ENCODE data around the gene DUSP1. TPM values are rescaled to one million over a fixed set of nuclear protein-coding genes. Genes with fewer than 3 reads are reported as not detected.
A peak's percentile ranks its signal among the peaks of the same experiment; 100 is the strongest.

DUSP1 gene
- total RNA-seq, 4 donors from 2014 or later = 811 to 2,389 (median 1,820) TPM

DNA sequence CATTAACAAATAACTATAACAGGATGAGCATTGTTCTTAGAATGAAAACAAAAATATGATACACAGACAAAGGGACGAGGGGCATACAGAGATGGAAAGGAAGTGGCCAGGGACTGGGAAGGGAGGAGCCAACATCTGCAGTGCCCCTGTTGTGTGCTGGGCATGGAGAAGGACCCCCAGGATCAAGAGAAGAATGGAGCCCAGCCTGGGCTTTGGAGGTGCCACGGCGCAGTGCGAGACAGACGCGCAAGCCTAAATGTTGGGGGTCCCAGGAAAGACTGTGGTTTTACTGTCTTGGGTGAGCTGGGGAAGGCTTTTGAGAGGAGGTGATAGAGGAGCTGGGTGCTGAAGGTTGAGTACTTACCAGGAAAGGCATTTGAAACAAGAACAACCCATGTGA is 28.4 kb upstream of the DUSP1 start:
- DNase-seq (ENCODE audit: low spot score in 2 of 2) = peak in 1 of 2 donors; percentile 75
- H3K4me3 ChIP-seq (ENCODE audit: low read depth, poor library complexity, severe bottlenecking) = no peak overlapping the region
- WGBS, 2 donors = 91 to 94% methylated on average over 6 of the region's 6 CpGs
- intact Hi-C loops (cut with DNase I; ENCODE audit: low total_unique reads) = no loop called here
- TF ChIP-seq POLR2A (IDR thresholded peaks at IDR 0.05) = no peak
- TF ChIP-seq, protein P1, sequence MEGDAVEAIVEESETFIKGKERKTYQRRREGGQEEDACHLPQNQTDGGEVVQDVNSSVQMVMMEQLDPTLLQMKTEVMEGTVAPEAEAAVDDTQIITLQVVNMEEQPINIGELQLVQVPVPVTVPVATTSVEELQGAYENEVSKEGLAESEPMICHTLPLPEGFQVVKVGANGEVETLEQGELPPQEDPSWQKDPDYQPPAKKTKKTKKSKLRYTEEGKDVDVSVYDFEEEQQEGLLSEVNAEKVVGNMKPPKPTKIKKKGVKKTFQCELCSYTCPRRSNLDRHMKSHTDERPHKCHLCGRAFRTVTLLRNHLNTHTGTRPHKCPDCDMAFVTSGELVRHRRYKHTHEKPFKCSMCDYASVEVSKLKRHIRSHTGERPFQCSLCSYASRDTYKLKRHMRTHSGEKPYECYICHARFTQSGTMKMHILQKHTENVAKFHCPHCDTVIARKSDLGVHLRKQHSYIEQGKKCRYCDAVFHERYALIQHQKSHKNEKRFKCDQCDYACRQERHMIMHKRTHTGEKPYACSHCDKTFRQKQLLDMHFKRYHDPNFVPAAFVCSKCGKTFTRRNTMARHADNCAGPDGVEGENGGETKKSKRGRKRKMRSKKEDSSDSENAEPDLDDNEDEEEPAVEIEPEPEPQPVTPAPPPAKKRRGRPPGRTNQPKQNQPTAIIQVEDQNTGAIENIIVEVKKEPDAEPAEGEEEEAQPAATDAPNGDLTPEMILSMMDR (IDR thresholded peaks at IDR 0.05) = no peak

- no peak for TF ChIP-seq POLR2A (IDR thresholded peaks at IDR 0.05)
- TF ChIP-seq, protein P1 (IDR thresholded peaks at IDR 0.05) = no peak
- 66 to 69% methylated on average over 14 of the region's 14 CpGs for WGBS, 2 donors
- intact Hi-C loops (cut with DNase I; ENCODE audit: low total_unique reads) = no loop called here
- H3K4me3 ChIP-seq (ENCODE audit: low read depth, poor library complexity, severe bottlenecking) = no peak overlapping the region
- DNase-seq (ENCODE audit: low spot score in 2 of 2) = peak; percentile 72 to 88
Observed at GRCh38 chr5:172798422-172799215, 27.6 kb upstream of the DUSP1 start.

GRCh38 chr5:172797771-172798191 is 26.8 kb upstream of the DUSP1 start:
- 60 to 72% methylated on average over 5 of the region's 5 CpGs for WGBS, 2 donors
- no peak overlapping the region for H3K4me3 ChIP-seq (ENCODE audit: low read depth, poor library complexity, severe bottlenecking)
- TF ChIP-seq, protein P1 (IDR thresholded peaks at IDR 0.05) = no peak
- no peak for TF ChIP-seq POLR2A (IDR thresholded peaks at IDR 0.05)
- intact Hi-C loops (cut with DNase I; ENCODE audit: low total_unique reads) = no loop called here
- peak in 1 of 2 donors; percentile 75 for DNase-seq (ENCODE audit: low spot score in 2 of 2)

DNA sequence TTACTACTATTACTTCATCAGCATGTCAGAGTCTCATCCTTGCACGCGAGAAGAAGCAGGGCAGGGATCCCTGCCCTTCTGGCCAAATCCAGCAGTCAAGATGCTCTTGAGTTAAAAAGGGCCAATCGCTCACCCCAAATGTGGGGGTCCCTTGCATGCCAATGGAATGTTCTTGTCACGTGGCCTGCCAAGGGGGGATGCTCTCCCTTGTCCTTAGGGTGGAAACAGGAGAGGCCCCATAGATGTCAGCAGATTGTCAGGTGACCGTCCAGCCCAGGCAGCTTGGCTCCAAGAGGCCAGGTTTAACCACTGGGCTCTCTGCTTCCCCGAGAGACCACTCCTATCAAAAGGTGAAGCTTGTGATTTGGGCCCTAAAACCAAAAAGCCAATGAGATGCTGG is 25.3 kb upstream of the DUSP1 start:
- 95 to 96% methylated on average over 4 to 6 of the region's 6 CpGs for WGBS, 2 donors
- H3K4me3 ChIP-seq (ENCODE audit: low read depth, poor library complexity, severe bottlenecking) = no peak overlapping the region
- peak in 1 of 2 donors; percentile 78 for DNase-seq (ENCODE audit: low spot score in 2 of 2)
- TF ChIP-seq, protein P1 (IDR thresholded peaks at IDR 0.05) = no peak
- TF ChIP-seq POLR2A (IDR thresholded peaks at IDR 0.05) = no peak
- intact Hi-C loops (cut with DNase I; ENCODE audit: low total_unique reads) = no loop called here

DNA sequence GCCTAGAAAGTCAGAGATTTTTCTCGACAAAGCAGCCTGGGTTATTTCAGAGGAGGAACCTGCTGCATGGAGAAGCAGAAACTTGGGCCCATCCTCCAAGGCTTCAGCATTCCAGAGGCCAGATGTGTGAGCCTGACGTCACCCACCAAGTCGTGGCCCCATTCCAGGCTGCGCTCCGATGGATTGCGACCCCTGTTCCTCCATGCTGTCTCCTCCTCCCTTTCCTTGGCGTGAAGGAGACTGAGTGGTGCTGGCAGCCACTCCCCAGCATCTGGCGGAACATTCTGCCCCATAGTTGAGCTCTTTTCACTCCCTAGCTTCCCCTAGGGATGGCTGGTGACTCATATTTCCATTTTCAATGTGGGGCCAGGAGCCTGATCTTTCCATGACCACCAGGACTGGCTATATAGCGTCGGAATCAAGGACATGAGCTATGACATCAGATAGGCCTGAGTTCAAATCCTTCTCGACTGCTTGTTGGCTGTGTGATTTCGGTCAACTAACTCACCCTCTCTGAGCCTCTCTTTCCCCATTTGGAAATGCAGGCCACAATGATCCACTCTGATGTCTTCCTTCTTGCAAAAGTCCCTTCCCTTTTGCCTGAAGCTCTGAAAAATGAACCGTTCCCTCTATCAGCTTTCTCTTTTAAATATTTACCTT is 24.5 kb upstream of the DUSP1 start:
- 46 to 58% methylated on average over 12 to 13 of the region's 13 CpGs for WGBS, 2 donors
- intact Hi-C loops (cut with DNase I; ENCODE audit: low total_unique reads) = no loop called here
- no peak overlapping the region for H3K4me3 ChIP-seq (ENCODE audit: low read depth, poor library complexity, severe bottlenecking)
- DNase-seq (ENCODE audit: low spot score in 2 of 2) = peak; percentile 93 to 99
- TF ChIP-seq POLR2A (IDR thresholded peaks at IDR 0.05) = no peak
